Measurements from ENCODE around the gene ACER2. TPM values are rescaled to one million over a fixed set of nuclear protein-coding genes. Genes with fewer than 3 reads are reported as not detected.

The ACER2 gene
- total RNA-seq, 1 experiment from 2014 or later, result 8.8 TPM

DNA sequence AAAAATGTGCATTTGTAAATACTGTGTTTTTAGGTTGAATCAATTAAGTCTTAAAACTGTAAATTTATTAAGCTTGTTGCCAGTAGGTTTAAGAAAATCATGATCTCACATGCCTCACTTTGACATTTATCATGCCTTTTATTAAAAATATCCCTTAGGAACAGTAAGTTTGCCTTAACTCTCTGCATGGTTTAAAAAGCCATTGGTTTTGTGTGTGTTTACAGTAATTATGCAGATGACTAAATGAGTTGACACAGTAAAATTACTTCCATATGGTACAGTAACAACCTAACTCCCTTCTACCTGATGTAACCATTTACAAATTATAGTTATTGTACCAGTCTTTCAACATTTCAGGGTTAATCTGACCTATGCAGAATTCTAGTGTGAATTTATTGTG, 35.3 kb upstream of the ACER2 start:
- H3K9me3 Mint-ChIP-seq, result no peaks in the 10 kb centered on the region
- DNase-seq (ENCODE audit: low spot score) (no peak), ATAC-seq (no peak)
- peak overlapping the region; percentile 69 for H3K27ac Mint-ChIP-seq
- CTCF ChIA-PET, result interaction anchor here (1.3 to 1.9 kb wide), 2 partner anchors 84 to 91 kb away, joined by 5 to 7 read pairs; no protein-coding TSS in a partner anchor
- H3K4me1 Mint-ChIP-seq, result peaks cover 18% of the 10 kb centered on the region
- H3K36me3 Mint-ChIP-seq, result peaks cover 50% of the 10 kb centered on the region
- H3K4me3 Mint-ChIP-seq, result no peak overlapping the region
- H3K27me3 Mint-ChIP-seq (ENCODE audit: low read depth), result no peaks in the 10 kb centered on the region
- POLR2A ChIA-PET, result no interaction called here
- TF ChIP-seq, protein P1, sequence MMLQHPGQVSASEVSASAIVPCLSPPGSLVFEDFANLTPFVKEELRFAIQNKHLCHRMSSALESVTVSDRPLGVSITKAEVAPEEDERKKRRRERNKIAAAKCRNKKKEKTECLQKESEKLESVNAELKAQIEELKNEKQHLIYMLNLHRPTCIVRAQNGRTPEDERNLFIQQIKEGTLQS (CRISPR knock-in tag; conservative IDR thresholded peaks at IDR 0.05), result no peak
- no peak for TF ChIP-seq ZNF121 (CRISPR knock-in tag; IDR thresholded peaks at IDR 0.05)
- no peak for TF ChIP-seq HMGA2 (CRISPR knock-in tag; IDR thresholded peaks at IDR 0.05)
- TF ChIP-seq NFATC4 (CRISPR knock-in tag; IDR thresholded peaks at IDR 0.05), result peak; percentile 64; the same call in 1 of the 2 replicates
- TF ChIP-seq EMX1 (CRISPR knock-in tag; IDR thresholded peaks at IDR 0.05), result peak; percentile 52; the same call in 1 of the 2 replicates
- TF ChIP-seq CREM (CRISPR knock-in tag; IDR thresholded peaks at IDR 0.05), result no peak
- TF ChIP-seq, protein P2, sequence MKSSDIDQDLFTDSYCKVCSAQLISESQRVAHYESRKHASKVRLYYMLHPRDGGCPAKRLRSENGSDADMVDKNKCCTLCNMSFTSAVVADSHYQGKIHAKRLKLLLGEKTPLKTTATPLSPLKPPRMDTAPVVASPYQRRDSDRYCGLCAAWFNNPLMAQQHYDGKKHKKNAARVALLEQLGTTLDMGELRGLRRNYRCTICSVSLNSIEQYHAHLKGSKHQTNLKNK (CRISPR knock-in tag; IDR thresholded peaks at IDR 0.05), result 0 out of 2 replicates have a peak, but pooled peaks have one; percentile 6
- peak; percentile 22; the same call in 1 of the 2 replicates for TF ChIP-seq PRRX2 (CRISPR knock-in tag; IDR thresholded peaks at IDR 0.05)
- TF ChIP-seq, protein P3, sequence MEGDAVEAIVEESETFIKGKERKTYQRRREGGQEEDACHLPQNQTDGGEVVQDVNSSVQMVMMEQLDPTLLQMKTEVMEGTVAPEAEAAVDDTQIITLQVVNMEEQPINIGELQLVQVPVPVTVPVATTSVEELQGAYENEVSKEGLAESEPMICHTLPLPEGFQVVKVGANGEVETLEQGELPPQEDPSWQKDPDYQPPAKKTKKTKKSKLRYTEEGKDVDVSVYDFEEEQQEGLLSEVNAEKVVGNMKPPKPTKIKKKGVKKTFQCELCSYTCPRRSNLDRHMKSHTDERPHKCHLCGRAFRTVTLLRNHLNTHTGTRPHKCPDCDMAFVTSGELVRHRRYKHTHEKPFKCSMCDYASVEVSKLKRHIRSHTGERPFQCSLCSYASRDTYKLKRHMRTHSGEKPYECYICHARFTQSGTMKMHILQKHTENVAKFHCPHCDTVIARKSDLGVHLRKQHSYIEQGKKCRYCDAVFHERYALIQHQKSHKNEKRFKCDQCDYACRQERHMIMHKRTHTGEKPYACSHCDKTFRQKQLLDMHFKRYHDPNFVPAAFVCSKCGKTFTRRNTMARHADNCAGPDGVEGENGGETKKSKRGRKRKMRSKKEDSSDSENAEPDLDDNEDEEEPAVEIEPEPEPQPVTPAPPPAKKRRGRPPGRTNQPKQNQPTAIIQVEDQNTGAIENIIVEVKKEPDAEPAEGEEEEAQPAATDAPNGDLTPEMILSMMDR (IDR thresholded peaks at IDR 0.05), result no peak
- TF ChIP-seq ZNF232 (CRISPR knock-in tag; IDR thresholded peaks at IDR 0.05), result no peak
- no peak for TF ChIP-seq IRF2 (CRISPR knock-in tag; IDR thresholded peaks at IDR 0.05; ENCODE audit: borderline replicate concordance, low read depth)
- TF ChIP-seq SOX15 (CRISPR knock-in tag; IDR thresholded peaks at IDR 0.05), result no peak
- no peak for TF ChIP-seq ZBTB21 (CRISPR knock-in tag; IDR thresholded peaks at IDR 0.05; ENCODE audit: borderline replicate concordance)
- TF ChIP-seq CREB1 (CRISPR knock-in tag; IDR thresholded peaks at IDR 0.05), result no peak
- no peak for TF ChIP-seq JUN (CRISPR knock-in tag; IDR thresholded peaks at IDR 0.05)
- TF ChIP-seq, protein P4, sequence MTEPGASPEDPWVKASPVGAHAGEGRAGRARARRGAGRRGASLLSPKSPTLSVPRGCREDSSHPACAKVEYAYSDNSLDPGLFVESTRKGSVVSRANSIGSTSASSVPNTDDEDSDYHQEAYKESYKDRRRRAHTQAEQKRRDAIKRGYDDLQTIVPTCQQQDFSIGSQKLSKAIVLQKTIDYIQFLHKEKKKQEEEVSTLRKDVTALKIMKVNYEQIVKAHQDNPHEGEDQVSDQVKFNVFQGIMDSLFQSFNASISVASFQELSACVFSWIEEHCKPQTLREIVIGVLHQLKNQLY (CRISPR knock-in tag; IDR thresholded peaks at IDR 0.05), result no peak
- TF ChIP-seq, protein P5, sequence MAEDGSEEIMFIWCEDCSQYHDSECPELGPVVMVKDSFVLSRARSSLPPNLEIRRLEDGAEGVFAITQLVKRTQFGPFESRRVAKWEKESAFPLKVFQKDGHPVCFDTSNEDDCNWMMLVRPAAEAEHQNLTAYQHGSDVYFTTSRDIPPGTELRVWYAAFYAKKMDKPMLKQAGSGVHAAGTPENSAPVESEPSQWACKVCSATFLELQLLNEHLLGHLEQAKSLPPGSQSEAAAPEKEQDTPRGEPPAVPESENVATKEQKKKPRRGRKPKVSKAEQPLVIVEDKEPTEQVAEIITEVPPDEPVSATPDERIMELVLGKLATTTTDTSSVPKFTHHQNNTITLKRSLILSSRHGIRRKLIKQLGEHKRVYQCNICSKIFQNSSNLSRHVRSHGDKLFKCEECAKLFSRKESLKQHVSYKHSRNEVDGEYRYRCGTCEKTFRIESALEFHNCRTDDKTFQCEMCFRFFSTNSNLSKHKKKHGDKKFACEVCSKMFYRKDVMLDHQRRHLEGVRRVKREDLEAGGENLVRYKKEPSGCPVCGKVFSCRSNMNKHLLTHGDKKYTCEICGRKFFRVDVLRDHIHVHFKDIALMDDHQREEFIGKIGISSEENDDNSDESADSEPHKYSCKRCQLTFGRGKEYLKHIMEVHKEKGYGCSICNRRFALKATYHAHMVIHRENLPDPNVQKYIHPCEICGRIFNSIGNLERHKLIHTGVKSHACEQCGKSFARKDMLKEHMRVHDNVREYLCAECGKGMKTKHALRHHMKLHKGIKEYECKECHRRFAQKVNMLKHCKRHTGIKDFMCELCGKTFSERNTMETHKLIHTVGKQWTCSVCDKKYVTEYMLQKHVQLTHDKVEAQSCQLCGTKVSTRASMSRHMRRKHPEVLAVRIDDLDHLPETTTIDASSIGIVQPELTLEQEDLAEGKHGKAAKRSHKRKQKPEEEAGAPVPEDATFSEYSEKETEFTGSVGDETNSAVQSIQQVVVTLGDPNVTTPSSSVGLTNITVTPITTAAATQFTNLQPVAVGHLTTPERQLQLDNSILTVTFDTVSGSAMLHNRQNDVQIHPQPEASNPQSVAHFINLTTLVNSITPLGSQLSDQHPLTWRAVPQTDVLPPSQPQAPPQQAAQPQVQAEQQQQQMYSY (CRISPR knock-in tag; IDR thresholded peaks at IDR 0.05), result no peak
- TF ChIP-seq, protein P6, sequence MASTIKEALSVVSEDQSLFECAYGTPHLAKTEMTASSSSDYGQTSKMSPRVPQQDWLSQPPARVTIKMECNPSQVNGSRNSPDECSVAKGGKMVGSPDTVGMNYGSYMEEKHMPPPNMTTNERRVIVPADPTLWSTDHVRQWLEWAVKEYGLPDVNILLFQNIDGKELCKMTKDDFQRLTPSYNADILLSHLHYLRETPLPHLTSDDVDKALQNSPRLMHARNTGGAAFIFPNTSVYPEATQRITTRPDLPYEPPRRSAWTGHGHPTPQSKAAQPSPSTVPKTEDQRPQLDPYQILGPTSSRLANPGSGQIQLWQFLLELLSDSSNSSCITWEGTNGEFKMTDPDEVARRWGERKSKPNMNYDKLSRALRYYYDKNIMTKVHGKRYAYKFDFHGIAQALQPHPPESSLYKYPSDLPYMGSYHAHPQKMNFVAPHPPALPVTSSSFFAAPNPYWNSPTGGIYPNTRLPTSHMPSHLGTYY (CRISPR knock-in tag; IDR thresholded peaks at IDR 0.05), result peak; percentile 87
- no peak for TF ChIP-seq CBFB (CRISPR knock-in tag; IDR thresholded peaks at IDR 0.05; ENCODE audit: low read depth)
- TF ChIP-seq, protein P7, sequence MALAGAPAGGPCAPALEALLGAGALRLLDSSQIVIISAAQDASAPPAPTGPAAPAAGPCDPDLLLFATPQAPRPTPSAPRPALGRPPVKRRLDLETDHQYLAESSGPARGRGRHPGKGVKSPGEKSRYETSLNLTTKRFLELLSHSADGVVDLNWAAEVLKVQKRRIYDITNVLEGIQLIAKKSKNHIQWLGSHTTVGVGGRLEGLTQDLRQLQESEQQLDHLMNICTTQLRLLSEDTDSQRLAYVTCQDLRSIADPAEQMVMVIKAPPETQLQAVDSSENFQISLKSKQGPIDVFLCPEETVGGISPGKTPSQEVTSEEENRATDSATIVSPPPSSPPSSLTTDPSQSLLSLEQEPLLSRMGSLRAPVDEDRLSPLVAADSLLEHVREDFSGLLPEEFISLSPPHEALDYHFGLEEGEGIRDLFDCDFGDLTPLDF (CRISPR knock-in tag; IDR thresholded peaks at IDR 0.05), result no peak
- TF ChIP-seq GTF2I (CRISPR knock-in tag; conservative IDR thresholded peaks at IDR 0.05), result no peak
- TF ChIP-seq, protein P8, sequence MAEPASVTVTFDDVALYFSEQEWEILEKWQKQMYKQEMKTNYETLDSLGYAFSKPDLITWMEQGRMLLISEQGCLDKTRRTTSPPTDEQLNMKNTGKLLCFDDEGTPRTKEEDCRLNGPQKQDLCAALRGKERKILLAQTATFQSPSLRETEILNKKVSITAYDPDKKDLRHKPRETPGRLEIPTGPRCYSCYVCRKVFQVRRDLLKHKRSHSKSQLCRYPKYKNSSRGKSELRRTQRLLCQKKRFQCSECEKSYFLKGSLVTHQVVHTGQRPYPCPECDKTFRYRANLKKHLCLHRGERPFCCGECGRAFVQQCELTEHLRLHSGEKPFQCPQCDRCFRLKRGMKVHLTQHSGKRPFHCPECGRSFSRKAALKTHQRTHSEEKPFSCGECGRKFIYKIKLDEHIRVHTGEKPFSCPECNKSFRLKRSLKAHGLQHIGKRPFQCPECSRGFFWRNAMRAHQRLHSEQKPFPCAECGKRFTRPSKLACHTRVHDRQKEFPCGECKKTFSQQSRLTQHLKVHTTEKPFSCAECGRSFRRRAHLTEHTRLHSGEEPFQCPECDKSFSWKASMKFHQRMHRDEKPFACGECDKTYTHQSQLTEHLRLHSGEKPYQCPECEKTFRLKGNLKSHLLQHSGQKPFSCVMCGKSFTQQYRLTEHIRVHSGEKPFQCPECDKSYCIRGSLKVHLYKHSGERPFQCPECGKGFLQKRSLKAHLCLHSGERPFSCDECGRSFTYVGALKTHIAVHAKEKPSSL (CRISPR knock-in tag; conservative IDR thresholded peaks at IDR 0.05), result 0 out of 2 replicates have a peak, but pooled peaks have one; percentile 15
- TF ChIP-seq, protein P9, sequence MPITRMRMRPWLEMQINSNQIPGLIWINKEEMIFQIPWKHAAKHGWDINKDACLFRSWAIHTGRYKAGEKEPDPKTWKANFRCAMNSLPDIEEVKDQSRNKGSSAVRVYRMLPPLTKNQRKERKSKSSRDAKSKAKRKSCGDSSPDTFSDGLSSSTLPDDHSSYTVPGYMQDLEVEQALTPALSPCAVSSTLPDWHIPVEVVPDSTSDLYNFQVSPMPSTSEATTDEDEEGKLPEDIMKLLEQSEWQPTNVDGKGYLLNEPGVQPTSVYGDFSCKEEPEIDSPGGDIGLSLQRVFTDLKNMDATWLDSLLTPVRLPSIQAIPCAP (CRISPR knock-in tag; IDR thresholded peaks at IDR 0.05), result no peak
- no peak for TF ChIP-seq NR2C2 (CRISPR knock-in tag; IDR thresholded peaks at IDR 0.05)
- TF ChIP-seq NFE2L1 (CRISPR knock-in tag; IDR thresholded peaks at IDR 0.05), result no peak
